H1 (cell line): ENCODE data around the gene RPP30. TPM values are rescaled to one million over a fixed set of nuclear protein-coding genes. Genes with fewer than 3 reads are reported as not detected.
A peak's percentile ranks its signal among the peaks of the same experiment; 100 is the strongest.

ENCODE experiments used
- BRCA1 ChIP-seq: IDR thresholded peaks from 2 replicates; pipeline ENCODE4 v1.6.1; 2012; ENCODE audit warnings: low read depth, low read length, improper control_type of control experiment
- CHD2 ChIP-seq: IDR thresholded peaks from 2 replicates; pipeline ENCODE4 v1.6.1; 2012; ENCODE audit warnings: low read length, improper control_type of control experiment
- CTBP2 ChIP-seq: IDR thresholded peaks from 2 replicates; pipeline ENCODE4 v1.7.0; 2011; ENCODE audit warnings: borderline replicate concordance, mild to moderate bottlenecking, moderate library complexity, mixed read lengths, low read length; ENCODE audit not compliant: insufficient read depth, insufficient read length
- GTF2F1 ChIP-seq: IDR thresholded peaks from 2 replicates; pipeline ENCODE4 v1.6.1; 2012; ENCODE audit warnings: low read depth, low read length, improper control_type of control experiment, borderline replicate concordance
- KDM4A ChIP-seq: IDR thresholded peaks from one replicate; pipeline ENCODE4 v1.7.1; 2012; ENCODE audit warnings: low read depth, mild to moderate bottlenecking, moderate library complexity, low read length, inconsistent platforms; ENCODE audit not compliant: severe bottlenecking
- MAFK ChIP-seq: IDR thresholded peaks from 2 replicates; pipeline ENCODE4 v1.6.1; 2012; ENCODE audit warnings: low read depth, mild to moderate bottlenecking, improper control_type of control experiment, low read length
- POLR2A ChIP-seq, 2 experiments: IDR thresholded peaks; 1 replicate in 1 of 2; 2 replicates in 1 of 2; pipeline ENCODE4 v1.6.1; 2011; ENCODE audit warnings: low read depth in 2 of 2, low read length in 2 of 2, mild to moderate bottlenecking in 2 of 2; ENCODE audit errors: control extremely low read depth in 1 of 2
- POU5F1 ChIP-seq: IDR thresholded peaks from 2 replicates; pipeline ENCODE4 v1.6.1; 2011; ENCODE audit warnings: low read depth, mild to moderate bottlenecking, low read length, moderate library complexity
- RBBP5 ChIP-seq: IDR thresholded peaks from 2 replicates; pipeline ENCODE4 v1.7.1; 2012; ENCODE audit warnings: low read depth, mild to moderate bottlenecking, inconsistent platforms, low read length, moderate library complexity, borderline replicate concordance
- RFX5 ChIP-seq: IDR thresholded peaks from 2 replicates; pipeline ENCODE4 v1.6.1; 2011; ENCODE audit warnings: low read depth, low read length, improper control_type of control experiment, borderline replicate concordance
- RNF2 ChIP-seq: fragments of 200-900, 300-1000 bp; sonication (generic); IDR thresholded peaks from 2 replicates; pipeline ENCODE4 v1.7.1; 2016; ENCODE audit warnings: borderline replicate concordance, low read depth, mild to moderate bottlenecking, antibody characterized with exemption, low read length; ENCODE audit not compliant: poor library complexity, severe bottlenecking; ENCODE audit errors: missing control alignments
- SIN3A ChIP-seq, 2 experiments: IDR thresholded peaks in 1 of 2; conservative IDR thresholded peaks in 1 of 2; 2 replicates each; pipeline ENCODE4 v1.6.1; 2011 to 2012; ENCODE audit warnings: low read length in 2 of 2, improper control_type of control experiment in 1 of 2, low read depth in 1 of 2, mild to moderate bottlenecking in 1 of 2
- SP1 ChIP-seq: IDR thresholded peaks from 2 replicates; pipeline ENCODE4 v1.6.1; 2011; ENCODE audit warnings: low read depth, low read length
- SP2 ChIP-seq: IDR thresholded peaks from 2 replicates; pipeline ENCODE4 v1.6.1; 2012; ENCODE audit warnings: mild to moderate bottlenecking, low read length, inconsistent platforms
- SP4 ChIP-seq: IDR thresholded peaks from 2 replicates; pipeline ENCODE4 v1.6.1; 2012; ENCODE audit warnings: low read length, inconsistent platforms
- SRF ChIP-seq: IDR thresholded peaks from 2 replicates; pipeline ENCODE4 v1.6.1; 2011; ENCODE audit warnings: mild to moderate bottlenecking, low read depth, low read length, moderate library complexity
- TAF1 ChIP-seq: IDR thresholded peaks from 2 replicates; pipeline ENCODE4 v1.6.1; 2011; ENCODE audit warnings: mild to moderate bottlenecking, low read depth, low read length
- TBP ChIP-seq: IDR thresholded peaks from 2 replicates; pipeline ENCODE4 v1.6.1; 2011; ENCODE audit warnings: low read depth, low read length, improper control_type of control experiment
- TCF12 ChIP-seq: IDR thresholded peaks from 2 replicates; pipeline ENCODE4 v1.6.1; 2011; ENCODE audit warnings: low read depth, mild to moderate bottlenecking, low read length
- TEAD4 ChIP-seq: IDR thresholded peaks from 2 replicates; pipeline ENCODE4 v1.6.1; 2012; ENCODE audit warnings: low read depth, low read length, inconsistent platforms, mixed read lengths
- USF2 ChIP-seq: IDR thresholded peaks from 2 replicates; pipeline ENCODE4 v1.6.1; 2011; ENCODE audit warnings: low read length, improper control_type of control experiment
- polyA plus RNA-seq, 7 experiments: library from polyadenylated mRNA; depleted of rRNA in 3 of 7; stranded (reverse) in 5 of 7; unstranded in 2 of 7; fragments of >200 nt in 5 of 7; fragments of 200-250 nt in 2 of 7; gene quantifications; 1 replicate in 5 of 7; 2 replicates in 1 of 7; 4 replicates in 1 of 7; pipeline versions ENCODE4 v1.2.1 to v1.2.3, GENCODE V29; 2011 to 2013; ENCODE audit warnings: missing spikeins in 2 of 7, mixed read lengths in 2 of 7
- total RNA-seq: library from RNA; stranded (reverse); fragmentation: NEBNext Ultra II Directional; extraction: Animal tissue kit (Norgen Biotek cat#: 25700); gene quantifications from 2 replicates; pipeline ENCODE4 v1.2.1, GENCODE V29; 2021

The RPP30 gene
- total and polyA plus RNA-seq, 2 of the 8 experiments (the other 6 are each of a cell fraction or from before 2014, with no cell fraction given) = 38.9 to 79.7 TPM

DNA sequence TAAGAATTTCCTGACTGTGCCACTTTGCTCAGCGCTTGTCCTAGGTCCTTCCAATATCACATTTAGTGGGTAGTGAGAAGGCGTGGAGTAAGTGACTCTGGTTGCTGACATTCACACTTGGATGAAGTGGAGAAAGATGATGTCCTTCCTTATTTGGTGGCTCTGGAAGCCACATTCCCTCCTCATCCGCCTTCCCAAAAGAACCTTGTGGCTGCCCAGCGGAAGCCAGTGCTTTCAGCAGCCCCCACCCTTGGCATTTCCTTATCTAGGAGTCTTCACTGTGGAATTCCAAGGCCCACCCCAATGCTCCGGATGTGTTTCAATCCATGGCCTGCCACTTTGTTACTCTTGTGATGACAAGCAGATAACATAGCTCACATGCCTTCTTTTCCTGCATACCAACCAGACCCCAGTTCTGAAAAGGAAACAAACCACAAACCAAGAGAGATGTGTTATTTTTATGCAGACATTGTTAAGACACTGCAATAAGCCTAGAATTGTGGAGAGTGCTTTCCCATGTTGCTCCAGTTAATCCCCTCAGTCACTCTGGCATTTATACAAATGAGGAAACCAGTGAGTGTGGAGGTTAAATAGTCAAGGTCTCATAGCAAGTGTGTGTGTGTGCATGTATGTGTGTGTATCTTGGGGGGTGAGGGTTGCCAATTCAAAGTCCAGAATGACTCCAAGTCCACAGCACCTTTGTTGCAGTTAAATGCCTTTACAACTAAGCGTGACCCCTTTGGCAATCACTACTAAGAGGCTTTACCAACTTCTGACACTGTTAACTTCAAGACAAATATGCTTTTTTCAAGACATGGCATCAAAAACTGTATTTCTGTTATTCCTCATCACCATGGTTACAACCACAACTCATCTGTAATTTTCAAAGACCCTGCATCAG, 59.4 kb downstream of the RPP30 start (continued):
- TF ChIP-seq USF2 (no peak), RBBP5 (no peak), POLR2A (IDR thresholded peaks at IDR 0.05; ENCODE audit: control extremely low read depth in 1 of 2, low read depth in 2 of 2, low read length in 2 of 2) (0 out of 3 replicates have a peak, but pooled peaks of 1 of the 2 experiments have one; percentile 22), RFX5 (no peak), CTBP2 (no peak), GTF2F1 (no peak), TBP (no peak), TAF1 (no peak), RNF2 (no peak), KDM4A (no peak), SIN3A (conservative IDR thresholded peaks at IDR 0.05 in 1 of 2, IDR thresholded peaks at IDR 0.05 in 1 of 2; ENCODE audit: low read depth in 1 of 2, low read length in 2 of 2) (0 out of 4 replicates have a peak, but pooled peaks of 1 of the 2 experiments have one; percentile 36), SRF (no peak), SP4 (no peak), MAFK (no peak), TEAD4 (peak; percentile 84), BRCA1 (no peak), SP1 (no peak), SP2 (no peak), POU5F1 (no peak), CHD2 (no peak), TCF12 (no peak)
